Right lobe of liver (tissue), 6 donors: Measurements from ENCODE around the gene AHR. TPM values are rescaled to one million over a fixed set of nuclear protein-coding genes. Genes with fewer than 3 reads are reported as not detected.

Experiments used
- ATAC-seq, 4 donors: fragments of 200-7000 bp; cut with Tn5 transposase; one replicate each; pipeline ENCODE4 v1.9.1; 2020; ENCODE audit warnings: mild to moderate bottlenecking in 4 of 4, moderate library complexity in 4 of 4
- DNase-seq, 3 donors: peaks; one replicate each; pipeline ENCODE4 v3.0.0-alpha.2; 2020
- H3K27ac ChIP-seq, 3 donors: fragments of 200-600 bp; one replicate each; pipeline ENCODE4 v1.8.0; 2022
- H3K27me3 ChIP-seq, 2 donors: fragments of 200-600 bp; one replicate each; pipeline ENCODE4 v1.8.0; 2022
- H3K36me3 ChIP-seq, 4 donors: fragments of 200-600 bp; sonication (generic) in 1 of 4; one replicate each; pipeline versions ENCODE4 v1.5.1 to v1.8.0; 2017 to 2022; ENCODE audit warnings: control low read depth in 1 of 4
- H3K4me1 ChIP-seq, 4 donors: fragments of 200-600 bp; sonication (generic) in 1 of 4; one replicate each; pipeline versions ENCODE4 v1.5.1 to v1.8.0; 2017 to 2022; ENCODE audit warnings: control low read depth in 1 of 4
- H3K4me3 ChIP-seq, 3 donors: fragments of 200-600 bp; one replicate each; pipeline ENCODE4 v1.8.0; 2022
- H3K9me3 ChIP-seq, 4 donors: fragments of 200-600 bp; sonication (generic) in 1 of 4; one replicate each; pipeline versions ENCODE4 v1.5.1 to v1.8.0; 2017 to 2022; ENCODE audit warnings: control low read depth in 1 of 4
- POLR2A ChIP-seq: fragments of 450-650 bp; IDR thresholded peaks from one replicate; pipeline ENCODE4 v1.6.1; 2017; ENCODE audit warnings: antibody characterized with exemption, mild to moderate bottlenecking
- WGBS: methylation state at CpG from one replicate; pipeline ENCODE4 v1.1.6; 2018; ENCODE audit warnings: low coverage, low lambda C conversion rate; ENCODE audit not compliant: insufficient coverage; ENCODE audit errors: missing lambda C conversion rate; 5-methylcytosine and 5-hydroxymethylcytosine counted together
- intact Hi-C, 2 donors: fragments of 100-400 bp; cut with DNase I; formaldehyde crosslinking; loops; one replicate each; pipeline versions ENCODE4 v1.11.2 to v1.14.1; 2022
- total RNA-seq, 6 experiments: library from RNA; depleted of rRNA in 2 of 6; stranded (reverse); fragments of >200 nt in 2 of 6; fragmentation: NEBNext Ultra II Directional in 3 of 6; extraction: Animal tissue kit (Norgen Biotek cat#: 25700) in 3 of 6; gene quantifications; one replicate each; pipeline versions ENCODE4 v1.1.0 to v1.2.4, GENCODE V29; 2016 to 2023
- TF ChIP-seq, protein P1 (sequence below), 4 donors: fragments of 200-600 bp in 3 of 4; fragments of 450-650 bp in 1 of 4; IDR thresholded peaks; one replicate each; pipeline versions ENCODE4 v1.5.1 to v1.8.0; 2016 to 2022; ENCODE audit warnings: antibody characterized with exemption in 4 of 4, mild to moderate bottlenecking in 2 of 4
- donor health status: DM: no; HTN: yes; CAD: no.
- donor health status: DM: no; HTN: no; CAD: no.
- donor health status: DM: no; HTN: no; CAD: no.
- donor health status: DM: no; HTN: yes; CAD: no.
- donor health status: DM: no; HTN: yes; CAD: no.

Gene AHR
- total RNA-seq, 6 experiments from 2014 or later: 31.2 to 67.9 (median 41.0) TPM

DNA sequence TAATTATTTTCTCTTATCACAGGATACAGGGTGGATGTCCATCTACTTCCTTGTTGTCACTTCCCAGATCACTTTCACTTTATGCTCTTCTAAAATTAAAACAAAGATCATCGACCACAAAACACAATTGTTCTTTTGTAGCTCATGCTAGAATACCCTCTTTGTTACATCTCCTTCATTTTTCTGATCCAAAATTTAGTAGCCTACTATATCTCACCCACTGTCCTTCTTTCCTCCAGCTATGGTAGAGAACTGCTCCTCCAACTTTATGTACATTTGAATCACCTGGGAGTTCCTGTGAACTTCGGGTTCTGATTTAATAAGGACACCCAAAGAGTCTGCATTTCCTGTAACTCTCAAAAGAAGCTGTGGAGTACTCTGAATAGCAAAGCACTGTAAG lies 1.2 kb upstream of the AHR start:
- Histone ChIP-seq H3K9me3 (no peaks in the 10 kb centered on the region), H3K4me3 (no peak overlapping the region), H3K27ac (no peak overlapping the region), H3K4me1 (peaks cover 0 to 3% (median 0%) of the 10 kb centered on the region in 4 donors), H3K27me3 (no peaks in the 10 kb centered on the region), H3K36me3 (no peaks in the 10 kb centered on the region)
- no peak for TF ChIP-seq POLR2A
- TF ChIP-seq, protein P1, sequence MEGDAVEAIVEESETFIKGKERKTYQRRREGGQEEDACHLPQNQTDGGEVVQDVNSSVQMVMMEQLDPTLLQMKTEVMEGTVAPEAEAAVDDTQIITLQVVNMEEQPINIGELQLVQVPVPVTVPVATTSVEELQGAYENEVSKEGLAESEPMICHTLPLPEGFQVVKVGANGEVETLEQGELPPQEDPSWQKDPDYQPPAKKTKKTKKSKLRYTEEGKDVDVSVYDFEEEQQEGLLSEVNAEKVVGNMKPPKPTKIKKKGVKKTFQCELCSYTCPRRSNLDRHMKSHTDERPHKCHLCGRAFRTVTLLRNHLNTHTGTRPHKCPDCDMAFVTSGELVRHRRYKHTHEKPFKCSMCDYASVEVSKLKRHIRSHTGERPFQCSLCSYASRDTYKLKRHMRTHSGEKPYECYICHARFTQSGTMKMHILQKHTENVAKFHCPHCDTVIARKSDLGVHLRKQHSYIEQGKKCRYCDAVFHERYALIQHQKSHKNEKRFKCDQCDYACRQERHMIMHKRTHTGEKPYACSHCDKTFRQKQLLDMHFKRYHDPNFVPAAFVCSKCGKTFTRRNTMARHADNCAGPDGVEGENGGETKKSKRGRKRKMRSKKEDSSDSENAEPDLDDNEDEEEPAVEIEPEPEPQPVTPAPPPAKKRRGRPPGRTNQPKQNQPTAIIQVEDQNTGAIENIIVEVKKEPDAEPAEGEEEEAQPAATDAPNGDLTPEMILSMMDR (IDR thresholded peaks at IDR 0.05): no peak
- WGBS: 7% methylated on average over 1 of the region's 2 CpGs
- intact Hi-C loops: loop anchor here in 1 of 2 donors (10.0 kb wide), 1 partner anchor 312 kb away; no protein-coding TSS in a partner anchor
- no peak for DNase-seq
- no peak for ATAC-seq

DNA sequence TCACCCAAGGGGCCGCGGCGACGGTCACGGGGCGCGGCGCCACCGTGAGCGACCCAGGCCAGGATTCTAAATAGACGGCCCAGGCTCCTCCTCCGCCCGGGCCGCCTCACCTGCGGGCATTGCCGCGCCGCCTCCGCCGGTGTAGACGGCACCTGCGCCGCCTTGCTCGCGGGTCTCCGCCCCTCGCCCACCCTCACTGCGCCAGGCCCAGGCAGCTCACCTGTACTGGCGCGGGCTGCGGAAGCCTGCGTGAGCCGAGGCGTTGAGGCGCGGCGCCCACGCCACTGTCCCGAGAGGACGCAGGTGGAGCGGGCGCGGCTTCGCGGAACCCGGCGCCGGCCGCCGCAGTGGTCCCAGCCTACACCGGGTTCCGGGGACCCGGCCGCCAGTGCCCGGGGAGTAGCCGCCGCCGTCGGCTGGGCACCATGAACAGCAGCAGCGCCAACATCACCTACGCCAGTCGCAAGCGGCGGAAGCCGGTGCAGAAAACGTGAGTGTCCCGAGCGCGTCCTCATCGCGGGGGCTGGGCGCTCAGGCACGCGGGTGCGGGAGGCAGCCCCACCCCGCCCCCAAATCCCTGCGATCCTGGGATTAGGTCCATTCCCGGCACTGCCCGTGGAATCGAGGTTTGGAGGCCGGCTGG lies 509 bp downstream of the AHR start:
- DNase-seq (peak; percentile 68 to 78 (median 75)), ATAC-seq (peak; percentile 43 to 72 (median 64))
- no peaks in the 10 kb centered on the region for H3K9me3 ChIP-seq
- no peaks in the 10 kb centered on the region for H3K36me3 ChIP-seq
- peak overlapping the region; percentile 88 to 96 (median 96) for H3K27ac ChIP-seq
- intact Hi-C loops: loop anchor here in 1 of 2 donors (10.0 kb wide), 1 partner anchor 314 kb away; no protein-coding TSS in a partner anchor
- H3K4me3 ChIP-seq: peak overlapping the region; percentile 77 to 88 (median 86)
- TF ChIP-seq, protein P1 (IDR thresholded peaks at IDR 0.05): no peak
- TF ChIP-seq POLR2A: peak; percentile 40
- no peaks in the 10 kb centered on the region for H3K27me3 ChIP-seq
- H3K4me1 ChIP-seq: peaks cover 0 to 15% (median 0%) of the 10 kb centered on the region in 4 donors
- WGBS: 0% methylated on average over 15 of the region's 81 CpGs

DNA sequence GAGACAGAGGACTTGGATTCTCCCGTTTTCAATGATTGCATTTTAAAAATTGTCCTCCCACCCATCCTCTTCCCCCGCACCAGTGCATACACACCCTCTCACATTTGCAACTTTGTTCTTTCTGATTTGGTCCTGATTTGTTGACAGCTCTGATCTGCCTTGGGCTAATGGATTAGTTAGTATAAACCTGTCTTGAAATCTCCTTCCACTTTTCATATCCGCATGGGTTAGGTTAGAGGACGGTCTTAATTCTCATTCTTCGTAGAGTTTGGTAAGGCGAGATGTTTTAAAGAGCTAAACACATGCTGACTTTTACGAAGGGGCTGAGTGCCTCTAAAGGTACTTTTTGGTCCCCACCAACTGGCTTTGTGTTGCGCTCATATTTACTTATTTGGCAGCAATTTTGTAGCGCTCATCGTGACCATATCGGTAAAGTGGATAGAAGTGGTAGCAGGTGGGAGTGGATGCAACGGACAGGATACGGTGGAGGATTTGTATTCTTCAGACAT lies 1.1 kb downstream of the AHR start:
- peak overlapping the region; percentile 88 to 96 (median 96) for H3K27ac ChIP-seq
- H3K27me3 ChIP-seq: no peaks in the 10 kb centered on the region
- DNase-seq: no peak
- peaks cover 0 to 21% (median 0%) of the 10 kb centered on the region in 4 donors for H3K4me1 ChIP-seq
- WGBS: under 1% methylated on average over 13 of the region's 13 CpGs
- TF ChIP-seq POLR2A: no peak
- TF ChIP-seq, protein P1 (IDR thresholded peaks at IDR 0.05): no peak
- no peaks in the 10 kb centered on the region for H3K9me3 ChIP-seq
- peak overlapping the region; percentile 77 to 88 (median 86) for H3K4me3 ChIP-seq
- intact Hi-C loops: loop anchor here in 1 of 2 donors (10.0 kb wide), 1 partner anchor 315 kb away; no protein-coding TSS in a partner anchor
- peak; percentile 2 to 17 (median 8) for ATAC-seq
- no peaks in the 10 kb centered on the region for H3K36me3 ChIP-seq

DNA sequence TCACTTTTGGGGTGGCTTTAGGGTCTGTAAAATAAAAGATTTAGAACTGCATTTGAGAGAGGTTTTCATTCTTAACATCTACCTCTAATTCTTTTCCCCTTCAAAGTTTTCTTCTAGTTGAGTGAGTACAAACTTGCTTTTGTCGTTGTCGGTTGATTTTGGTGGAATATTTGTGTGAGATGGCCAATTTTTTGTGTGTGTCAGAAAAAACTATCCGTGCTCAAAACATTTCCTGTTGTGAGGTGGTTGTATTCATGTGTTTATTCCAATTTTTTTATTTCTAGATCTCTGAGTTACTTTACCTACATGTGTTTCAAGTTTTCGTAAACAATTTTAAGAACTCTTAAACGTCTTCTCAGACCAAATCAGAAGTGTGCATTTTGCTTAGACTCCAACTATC lies 1.6 kb downstream of the AHR start:
- TF ChIP-seq, protein P1 (IDR thresholded peaks at IDR 0.05): no peak
- no peak for TF ChIP-seq POLR2A
- ATAC-seq (no peak), DNase-seq (no peak)
- H3K9me3 ChIP-seq: no peaks in the 10 kb centered on the region
- H3K4me1 ChIP-seq: peaks cover 0 to 26% (median 2%) of the 10 kb centered on the region in 4 donors
- 0% methylated on average over 5 of the region's 5 CpGs for WGBS
- intact Hi-C loops: loop anchor here (10.0 kb wide), 2 partner anchors 235 to 345 kb away; no protein-coding TSS in a partner anchor
- H3K36me3 ChIP-seq: no peaks in the 10 kb centered on the region
- peak overlapping the region; percentile 77 to 88 (median 86) for H3K4me3 ChIP-seq
- peak overlapping the region; percentile 88 to 96 (median 96) for H3K27ac ChIP-seq
- H3K27me3 ChIP-seq: no peaks in the 10 kb centered on the region
